Fibroblast of lung (primary cell): ENCODE measurements around the gene HSPBP1. TPM values are rescaled to one million over a fixed set of nuclear protein-coding genes. Genes with fewer than 3 reads are reported as not detected.

ENCODE experiments used
- DNase-seq, 2 donors: peaks; one replicate each; pipeline versions ENCODE4 v3.0.0 to v3.0.0-alpha.2; 2010; ENCODE audit warnings: low read depth in 2 of 2
- H2AFZ ChIP-seq: 2 replicates; pipeline ENCODE4 v1.5.1; 2012; ENCODE audit warnings: low read length, control low read depth, inconsistent platforms
- H3K27ac ChIP-seq: 2 replicates; pipeline ENCODE4 v1.5.1; 2011; ENCODE audit warnings: low read length, control low read depth; ENCODE audit not compliant: insufficient read depth
- H3K27me3 ChIP-seq: 2 replicates; pipeline ENCODE4 v1.5.1; 2011; ENCODE audit warnings: mild to moderate bottlenecking, low read length; ENCODE audit not compliant: control insufficient read depth, insufficient read depth
- H3K36me3 ChIP-seq: 2 replicates; pipeline ENCODE4 v1.5.1; 2011; ENCODE audit warnings: low read length; ENCODE audit not compliant: control insufficient read depth, insufficient read depth
- H3K4me1 ChIP-seq: 2 replicates; pipeline ENCODE4 v1.5.1; 2011; ENCODE audit warnings: low read length; ENCODE audit not compliant: control insufficient read depth, insufficient read depth; ENCODE audit errors: extremely low read depth
- H3K4me2 ChIP-seq: 2 replicates; pipeline ENCODE4 v1.5.1; 2011; ENCODE audit warnings: low read length, control low read depth; ENCODE audit not compliant: insufficient read depth; ENCODE audit errors: extremely low read depth
- H3K4me3 ChIP-seq, 4 experiments: fragments of 200-600 bp in 1 of 4; sonication (generic) in 1 of 4; replicated peaks in 1 of 4; 2 replicates each; pipeline ENCODE4 v1.5.1; 2011 to 2016; ENCODE audit warnings: low read length in 4 of 4, low read depth in 3 of 4, mild to moderate bottlenecking in 3 of 4, control low read depth in 2 of 4, inconsistent platforms in 1 of 4, mixed read lengths in 1 of 4; ENCODE audit not compliant: insufficient read depth in 1 of 4; ENCODE audit errors: control extremely low read depth in 1 of 4
- H3K79me2 ChIP-seq: 2 replicates; pipeline ENCODE4 v1.5.1; 2012; ENCODE audit warnings: mild to moderate bottlenecking, low read length, inconsistent platforms; ENCODE audit not compliant: control insufficient read depth, insufficient read depth
- H3K9ac ChIP-seq: 2 replicates; pipeline ENCODE4 v1.5.1; 2011; ENCODE audit warnings: mild to moderate bottlenecking, low read length, control low read depth; ENCODE audit not compliant: insufficient read depth
- H3K9me3 ChIP-seq: 2 replicates; pipeline ENCODE4 v1.5.1; 2012; ENCODE audit warnings: low read depth, low read length; ENCODE audit not compliant: control insufficient read depth, insufficient read depth
- H4K20me1 ChIP-seq: 2 replicates; pipeline ENCODE4 v1.5.1; 2011; ENCODE audit warnings: low read length; ENCODE audit not compliant: control insufficient read depth, insufficient read depth; ENCODE audit errors: extremely low read depth
- EZH2 ChIP-seq: IDR thresholded peaks from 2 replicates; pipeline ENCODE4 v1.5.1; 2012; ENCODE audit warnings: low read length, control low read depth, mild to moderate bottlenecking; ENCODE audit errors: missing control alignments
- polyA plus RNA-seq, 2 donors: library from polyadenylated mRNA; depleted of rRNA in 1 of 2; stranded (reverse) in 1 of 2; unstranded in 1 of 2; fragments of >200 nt; gene quantifications; 2 replicates each; pipeline ENCODE4 v1.2.1, GENCODE V29; 2011 to 2012; ENCODE audit warnings: missing spikeins in 1 of 2
- total RNA-seq: library from RNA; depleted of rRNA; stranded (reverse); fragments of >200 nt; gene quantifications from 2 replicates; pipeline ENCODE4 v1.2.1, GENCODE V29; 2014
- TF ChIP-seq, protein P1 (sequence below), 2 donors: IDR thresholded peaks in 1 of 2; conservative IDR thresholded peaks in 1 of 2; 1 replicate in 1 of 2; 2 replicates in 1 of 2; pipeline ENCODE4 v1.5.1; 2011 to 2012; ENCODE audit warnings: low read length in 2 of 2, control low read depth in 1 of 2, inconsistent platforms in 1 of 2, low read depth in 1 of 2, mild to moderate bottlenecking in 1 of 2

The HSPBP1 gene
- total and polyA plus RNA-seq, 2 donors (not counting 1 experiment from before 2014, with no cell fraction given) = 12.5 to 21.5 TPM

DNA sequence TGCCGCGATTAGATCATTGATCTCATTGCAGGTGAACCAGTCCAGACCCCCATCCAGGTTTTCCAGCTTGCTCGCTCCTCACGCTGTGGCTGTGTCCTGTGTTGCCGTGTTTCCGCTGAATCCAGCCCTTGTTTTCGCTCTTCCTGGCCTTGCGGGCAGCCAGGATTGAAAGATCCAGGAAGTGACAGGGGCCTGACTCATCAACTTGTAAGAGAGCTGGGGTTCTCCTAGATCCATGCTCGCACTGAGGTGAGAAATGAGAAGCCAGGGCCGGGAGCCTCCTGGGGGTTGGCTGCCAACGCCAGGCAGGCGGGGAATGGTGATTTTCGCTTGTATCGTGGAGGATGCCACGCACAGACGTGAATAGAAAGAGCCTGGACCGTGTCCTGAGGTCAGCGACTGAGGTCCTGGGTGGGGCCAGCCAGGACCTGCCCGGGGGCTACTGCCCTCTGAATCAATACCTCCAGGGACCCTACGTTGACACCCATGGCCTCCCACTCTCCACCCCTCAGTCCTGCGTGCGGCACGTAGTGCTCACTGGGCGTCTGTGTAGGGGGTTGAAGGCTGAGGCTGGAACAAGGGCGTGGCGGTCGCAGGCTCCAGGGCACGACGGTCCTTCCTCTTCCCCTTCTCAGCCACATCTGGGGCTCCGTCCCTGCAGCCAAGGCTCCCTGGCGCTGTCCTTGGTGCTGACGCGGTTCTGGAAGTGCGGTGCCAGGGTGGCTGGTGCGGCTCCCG is 63.3 kb downstream of the HSPBP1 start:
- H3K36me3 ChIP-seq = no peaks in the 10 kb centered on the region
- H4K20me1 ChIP-seq = no peaks in the 10 kb centered on the region
- peak overlapping the region; percentile 98 for H3K4me2 ChIP-seq
- H3K4me3 ChIP-seq = peak overlapping the region; percentile 42 to 71 (median 58)
- peaks cover 6% of the 10 kb centered on the region for H3K4me1 ChIP-seq
- H3K27me3 ChIP-seq = no peaks in the 10 kb centered on the region
- TF ChIP-seq, protein P1, sequence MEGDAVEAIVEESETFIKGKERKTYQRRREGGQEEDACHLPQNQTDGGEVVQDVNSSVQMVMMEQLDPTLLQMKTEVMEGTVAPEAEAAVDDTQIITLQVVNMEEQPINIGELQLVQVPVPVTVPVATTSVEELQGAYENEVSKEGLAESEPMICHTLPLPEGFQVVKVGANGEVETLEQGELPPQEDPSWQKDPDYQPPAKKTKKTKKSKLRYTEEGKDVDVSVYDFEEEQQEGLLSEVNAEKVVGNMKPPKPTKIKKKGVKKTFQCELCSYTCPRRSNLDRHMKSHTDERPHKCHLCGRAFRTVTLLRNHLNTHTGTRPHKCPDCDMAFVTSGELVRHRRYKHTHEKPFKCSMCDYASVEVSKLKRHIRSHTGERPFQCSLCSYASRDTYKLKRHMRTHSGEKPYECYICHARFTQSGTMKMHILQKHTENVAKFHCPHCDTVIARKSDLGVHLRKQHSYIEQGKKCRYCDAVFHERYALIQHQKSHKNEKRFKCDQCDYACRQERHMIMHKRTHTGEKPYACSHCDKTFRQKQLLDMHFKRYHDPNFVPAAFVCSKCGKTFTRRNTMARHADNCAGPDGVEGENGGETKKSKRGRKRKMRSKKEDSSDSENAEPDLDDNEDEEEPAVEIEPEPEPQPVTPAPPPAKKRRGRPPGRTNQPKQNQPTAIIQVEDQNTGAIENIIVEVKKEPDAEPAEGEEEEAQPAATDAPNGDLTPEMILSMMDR (conservative IDR thresholded peaks at IDR 0.05 in 1 of 2, IDR thresholded peaks at IDR 0.05 in 1 of 2; ENCODE audit: low read depth in 1 of 2, low read length in 2 of 2) = peak in 1 of 2 donors; percentile 5
- TF ChIP-seq EZH2 = no peak
- H3K9me3 ChIP-seq = no peaks in the 10 kb centered on the region
- H3K79me2 ChIP-seq = no peaks in the 10 kb centered on the region
- H2AFZ ChIP-seq = peak overlapping the region; percentile 49
- H3K9ac ChIP-seq = peak overlapping the region; percentile 39
- peak; percentile 99 to 100 for DNase-seq
- peak overlapping the region; percentile 86 for H3K27ac ChIP-seq

DNA sequence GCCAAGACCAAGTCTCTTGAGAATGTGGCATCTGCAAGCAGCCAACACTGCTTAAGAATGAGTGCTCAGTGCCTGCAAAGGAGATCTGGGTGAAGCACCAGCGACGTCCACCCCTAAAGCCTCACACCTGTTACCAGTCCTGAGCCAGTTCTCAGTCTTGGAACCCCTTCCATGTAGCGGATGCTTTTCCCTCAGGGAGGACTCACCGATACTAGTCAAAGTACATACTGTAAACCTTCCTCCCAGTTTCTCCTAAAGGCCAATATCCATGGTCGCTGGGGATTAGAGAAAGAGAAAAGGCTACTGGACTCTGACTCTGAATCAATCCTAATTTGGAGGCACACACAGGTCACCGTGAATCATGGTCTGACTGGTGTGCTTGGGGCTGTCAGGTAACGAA is 66.4 kb downstream of the HSPBP1 start:
- Histone ChIP-seq H3K79me2 (no peaks in the 10 kb centered on the region), H4K20me1 (no peaks in the 10 kb centered on the region), H3K36me3 (no peaks in the 10 kb centered on the region), H3K4me2 (no peak overlapping the region), H3K9me3 (no peaks in the 10 kb centered on the region), H3K9ac (no peak overlapping the region), H3K27ac (no peak overlapping the region), H3K27me3 (no peaks in the 10 kb centered on the region), H2AFZ (no peak overlapping the region), H3K4me1 (peaks cover 18% of the 10 kb centered on the region), H3K4me3 (no peak overlapping the region)
- TF ChIP-seq, protein P1 (conservative IDR thresholded peaks at IDR 0.05 in 1 of 2, IDR thresholded peaks at IDR 0.05 in 1 of 2; ENCODE audit: low read depth in 1 of 2, low read length in 2 of 2) = no peak
- no peak for TF ChIP-seq EZH2
- DNase-seq = no peak

DNA sequence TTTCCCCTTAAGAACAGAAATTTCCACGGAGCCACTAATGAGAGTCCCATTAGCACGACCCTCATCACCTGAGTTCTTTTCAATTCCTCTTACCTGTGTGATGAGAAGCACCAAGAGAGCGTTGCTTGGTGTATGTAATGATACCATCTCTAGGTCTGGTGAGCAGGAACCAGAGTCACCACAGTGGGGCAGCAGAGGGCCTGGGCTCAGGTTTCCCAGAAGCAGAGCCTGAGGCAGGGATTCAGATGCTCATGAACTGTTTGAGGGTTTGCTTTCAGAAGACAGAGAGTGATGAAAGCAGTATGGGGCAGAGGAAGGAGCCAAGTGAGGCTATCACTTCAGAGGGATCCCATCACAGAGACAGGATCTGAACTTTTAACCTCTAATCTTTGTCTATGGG is 67.5 kb downstream of the HSPBP1 start:
- H3K4me1 ChIP-seq = peaks cover 18% of the 10 kb centered on the region
- no peak overlapping the region for H3K9ac ChIP-seq
- H3K36me3 ChIP-seq = no peaks in the 10 kb centered on the region
- no peaks in the 10 kb centered on the region for H3K79me2 ChIP-seq
- no peaks in the 10 kb centered on the region for H4K20me1 ChIP-seq
- H2AFZ ChIP-seq = no peak overlapping the region
- no peak overlapping the region for H3K27ac ChIP-seq
- H3K4me2 ChIP-seq = no peak overlapping the region
- H3K4me3 ChIP-seq = no peak overlapping the region
- no peaks in the 10 kb centered on the region for H3K27me3 ChIP-seq
- DNase-seq = no peak
- H3K9me3 ChIP-seq = no peaks in the 10 kb centered on the region
- TF ChIP-seq, protein P1 (conservative IDR thresholded peaks at IDR 0.05 in 1 of 2, IDR thresholded peaks at IDR 0.05 in 1 of 2; ENCODE audit: low read depth in 1 of 2, low read length in 2 of 2) = peak in 1 of 2 donors; percentile 12
- TF ChIP-seq EZH2 = no peak

Other genes with a start within 250 kb of the HSPBP1 start
- not detected in 2 replicates for gene GP6, start 241.8 kb downstream of the HSPBP1 start, total RNA-seq
- gene GP6, start 241.8 kb downstream of the HSPBP1 start, polyA plus RNA-seq = 0.03 TPM in 1 of 2 replicates, not detected in the other
- gene RDH13, start 217.0 kb downstream of the HSPBP1 start, total RNA-seq = 6.9 and 8.5 TPM in 2 replicates
- gene RDH13, start 217.0 kb downstream of the HSPBP1 start, polyA plus RNA-seq = 2.7 and 5.6 TPM in 2 replicates
- 0.17 and 0.51 TPM in 2 replicates for gene EPS8L1, start 204.2 kb downstream of the HSPBP1 start, total RNA-seq
- 1.9 and 2.2 TPM in 2 replicates for gene EPS8L1, start 204.2 kb downstream of the HSPBP1 start, polyA plus RNA-seq
- 25.2 and 32.9 TPM in 2 replicates for gene PPP1R12C, start 162.5 kb downstream of the HSPBP1 start, total RNA-seq
- 26.0 and 27.6 TPM in 2 replicates for gene PPP1R12C, start 162.5 kb downstream of the HSPBP1 start, polyA plus RNA-seq
- 7.4 and 10.4 TPM in 2 replicates for gene TNNT1, start 130.9 kb downstream of the HSPBP1 start, total RNA-seq
- 1.4 and 1.7 TPM in 2 replicates for gene TNNT1, start 130.9 kb downstream of the HSPBP1 start, polyA plus RNA-seq
- not detected in 2 replicates for gene TNNI3, start 122.4 kb downstream of the HSPBP1 start, total RNA-seq
- not detected in 2 replicates for gene TNNI3, start 122.4 kb downstream of the HSPBP1 start, polyA plus RNA-seq
- under 0.01 and 0.17 TPM in 2 replicates for gene DNAAF3, start 113.5 kb downstream of the HSPBP1 start, total RNA-seq
- 0.16 and 0.18 TPM in 2 replicates for gene DNAAF3, start 113.5 kb downstream of the HSPBP1 start, polyA plus RNA-seq
- gene SYT5, start 99.8 kb downstream of the HSPBP1 start, total RNA-seq = 0.50 TPM in 1 of 2 replicates, not detected in the other
- gene SYT5, start 99.8 kb downstream of the HSPBP1 start, polyA plus RNA-seq = 0.05 and 0.08 TPM in 2 replicates
- gene PTPRH, start 70.6 kb downstream of the HSPBP1 start, total RNA-seq = 7.7 and 19.5 TPM in 2 replicates
- 2.5 and 4.4 TPM in 2 replicates for gene PTPRH, start 70.6 kb downstream of the HSPBP1 start, polyA plus RNA-seq
- 1.3 TPM in 2 replicates for gene TMEM86B, start 51.3 kb downstream of the HSPBP1 start, total RNA-seq
- 0.34 and 0.62 TPM in 2 replicates for gene TMEM86B, start 51.3 kb downstream of the HSPBP1 start, polyA plus RNA-seq
- 19.3 and 34.0 TPM in 2 replicates for gene PPP6R1, start 21.1 kb downstream of the HSPBP1 start, total RNA-seq
- gene PPP6R1, start 21.1 kb downstream of the HSPBP1 start, polyA plus RNA-seq = 28.5 and 43.1 TPM in 2 replicates
- gene BRSK1, start 3.9 kb upstream of the HSPBP1 start, total RNA-seq = 3.9 and 5.1 TPM in 2 replicates
- gene BRSK1, start 3.9 kb upstream of the HSPBP1 start, polyA plus RNA-seq = 5.1 and 8.4 TPM in 2 replicates
- gene TMEM150B, start 45.2 kb upstream of the HSPBP1 start, total RNA-seq = not detected in 2 replicates
- gene TMEM150B, start 45.2 kb upstream of the HSPBP1 start, polyA plus RNA-seq = not detected in 2 replicates
- gene KMT5C, start 59.8 kb upstream of the HSPBP1 start, total RNA-seq = 4.1 and 4.6 TPM in 2 replicates
- 1.9 and 2.5 TPM in 2 replicates for gene KMT5C, start 59.8 kb upstream of the HSPBP1 start, polyA plus RNA-seq
- under 0.01 and 0.17 TPM in 2 replicates for gene COX6B2, start 74.6 kb upstream of the HSPBP1 start, total RNA-seq
- gene COX6B2, start 74.6 kb upstream of the HSPBP1 start, polyA plus RNA-seq = 0.03 and 0.14 TPM in 2 replicates
- not detected in 2 replicates for gene GARIN5B, start 83.2 kb upstream of the HSPBP1 start, total RNA-seq
- not detected in 2 replicates for gene GARIN5B, start 83.2 kb upstream of the HSPBP1 start, polyA plus RNA-seq
- 0.66 and 1.0 TPM in 2 replicates for gene IL11, start 90.4 kb upstream of the HSPBP1 start, total RNA-seq
- 1.2 and 1.3 TPM in 2 replicates for gene IL11, start 90.4 kb upstream of the HSPBP1 start, polyA plus RNA-seq
- not detected in 2 replicates for gene TMEM190, start 96.7 kb upstream of the HSPBP1 start, total RNA-seq
- gene TMEM190, start 96.7 kb upstream of the HSPBP1 start, polyA plus RNA-seq = 0.14 TPM in 1 of 2 replicates, not detected in the other
- gene TMEM238, start 104.2 kb upstream of the HSPBP1 start, total RNA-seq = 0.26 and 0.33 TPM in 2 replicates
- not detected in 2 replicates for gene TMEM238, start 104.2 kb upstream of the HSPBP1 start, polyA plus RNA-seq
- gene RPL28, start 105.8 kb upstream of the HSPBP1 start, total RNA-seq = 146 and 168 TPM in 2 replicates
- gene RPL28, start 105.8 kb upstream of the HSPBP1 start, polyA plus RNA-seq = 548 and 665 TPM in 2 replicates
- 37.5 and 41.0 TPM in 2 replicates for gene UBE2S, start 127.7 kb upstream of the HSPBP1 start, total RNA-seq
- 25.4 and 74.6 TPM in 2 replicates for gene UBE2S, start 127.7 kb upstream of the HSPBP1 start, polyA plus RNA-seq
- not detected in 2 replicates for gene SHISA7, start 163.2 kb upstream of the HSPBP1 start, total RNA-seq
- not detected in 2 replicates for gene SHISA7, start 163.2 kb upstream of the HSPBP1 start, polyA plus RNA-seq
- 34.2 and 35.5 TPM in 2 replicates for gene ISOC2, start 181.5 kb upstream of the HSPBP1 start, total RNA-seq
- 24.8 and 27.7 TPM in 2 replicates for gene ISOC2, start 181.5 kb upstream of the HSPBP1 start, polyA plus RNA-seq
- not detected in 2 replicates for gene C19orf85, start 184.6 kb upstream of the HSPBP1 start, total RNA-seq
- gene C19orf85, start 184.6 kb upstream of the HSPBP1 start, polyA plus RNA-seq = not detected in 2 replicates
- gene ZNF628, start 196.5 kb upstream of the HSPBP1 start, total RNA-seq = 0.77 and 1.3 TPM in 2 replicates
- 0.49 and 0.86 TPM in 2 replicates for gene ZNF628, start 196.5 kb upstream of the HSPBP1 start, polyA plus RNA-seq
- gene NAT14, start 205.1 kb upstream of the HSPBP1 start, total RNA-seq = 12.1 and 18.2 TPM in 2 replicates
- gene NAT14, start 205.1 kb upstream of the HSPBP1 start, polyA plus RNA-seq = 18.3 and 19.3 TPM in 2 replicates
- 19.3 and 19.7 TPM in 2 replicates for gene SSC5D, start 208.3 kb upstream of the HSPBP1 start, total RNA-seq
- 2.1 and 3.0 TPM in 2 replicates for gene SSC5D, start 208.3 kb upstream of the HSPBP1 start, polyA plus RNA-seq